HepG2 (cell line): Measurements from ENCODE around the gene PRKCE. TPM values are rescaled to one million over a fixed set of nuclear protein-coding genes. Genes with fewer than 3 reads are reported as not detected.

ENCODE experiments used
- AGO2 ChIP-seq: fragments of 200-400 bp; formaldehyde crosslinking; optimal IDR thresholded peaks from 2 replicates; pipeline ENCODE3; 2017; ENCODE audit warnings: mild to moderate bottlenecking, low read depth, low read length, moderate library complexity
- BRD4 ChIP-seq: sonication (generic); formaldehyde crosslinking; IDR thresholded peaks from 2 replicates; pipeline ENCODE4 v1.4.0; 2020; ENCODE audit warnings: missing genetic modification reagents
- CBX1 ChIP-seq: IDR thresholded peaks from one replicate; pipeline ENCODE4 v1.6.1; 2016; ENCODE audit warnings: antibody characterized with exemption, low read depth
- EEA1 ChIP-seq: sonication (generic); formaldehyde crosslinking; IDR thresholded peaks from 2 replicates; pipeline ENCODE4 v1.5.1; 2020; ENCODE audit warnings: mild to moderate bottlenecking, missing genetic modification reagents, borderline replicate concordance
- FUBP1 ChIP-seq: sonication (generic); formaldehyde crosslinking; IDR thresholded peaks from 2 replicates; pipeline ENCODE4 v1.5.1; 2020; ENCODE audit warnings: missing genetic modification reagents, mild to moderate bottlenecking, borderline replicate concordance
- NR2F1 ChIP-seq, 2 experiments: fragments of 450-650 bp in 1 of 2; formaldehyde crosslinking in 1 of 2; IDR thresholded peaks; 2 replicates each; pipeline versions ENCODE4 v1.5.0 to v1.6.1; 2016 to 2020; ENCODE audit warnings: mild to moderate bottlenecking in 1 of 2, missing compliant biosample characterization in 1 of 2, missing genetic modification reagents in 1 of 2, moderate library complexity in 1 of 2
- RARG ChIP-seq: sonication (generic); formaldehyde crosslinking; IDR thresholded peaks from 2 replicates; pipeline ENCODE4 v1.4.0; 2020; ENCODE audit warnings: low read depth, mild to moderate bottlenecking, missing genetic modification reagents
- SAFB2 ChIP-seq: sonication (generic); formaldehyde crosslinking; IDR thresholded peaks from 2 replicates; pipeline ENCODE4 v1.5.1; 2020; ENCODE audit warnings: missing genetic modification reagents, low read depth, mild to moderate bottlenecking, borderline replicate concordance
- SUZ12 ChIP-seq: fragments of 150-350 bp; IDR thresholded peaks from 2 replicates; pipeline ENCODE4 v1.6.1; 2014; ENCODE audit warnings: low read depth, low read length
- ZBTB2 ChIP-seq: sonication (generic); formaldehyde crosslinking; IDR thresholded peaks from 2 replicates; pipeline ENCODE4 v1.8.0; 2022; ENCODE audit warnings: low read depth, missing genetic modification reagents
- ZBTB3 ChIP-seq: sonication (generic); formaldehyde crosslinking; IDR thresholded peaks from 2 replicates; pipeline ENCODE4 v1.4.0; 2020; ENCODE audit warnings: low read depth, mild to moderate bottlenecking, moderate library complexity, missing genetic modification reagents, borderline replicate concordance
- ZNF589 ChIP-seq: sonication (generic); formaldehyde crosslinking; conservative IDR thresholded peaks from 2 replicates; pipeline ENCODE4 v1.8.0; 2022; ENCODE audit warnings: mild to moderate bottlenecking, moderate library complexity, missing genetic modification reagents
- ZNF639 ChIP-seq: conservative IDR thresholded peaks from 2 replicates; pipeline ENCODE4 v1.6.1; 2018; ENCODE audit warnings: missing genetic modification reagents
- polyA plus RNA-seq, 8 experiments: library from polyadenylated mRNA; depleted of rRNA in 3 of 8; stranded (reverse) in 7 of 8; unstranded in 1 of 8; fragments of >200 nt; fragmentation: Illumina TruSeq in 4 of 8; extraction: Trizol in 4 of 8; gene quantifications; 2 replicates each; pipeline versions ENCODE4 v1.2.1 to v1.2.3, GENCODE V29; 2011 to 2016; ENCODE audit warnings: low read depth in 4 of 8, missing spikeins in 1 of 8, mixed read lengths in 1 of 8; ENCODE audit not compliant: insufficient read depth in 1 of 8
- total RNA-seq, 5 experiments: library from RNA; depleted of rRNA; stranded (reverse); fragments of >200 nt; fragmentation: Illumina TruSeq; extraction: Trizol; gene quantifications; 2 replicates each; pipeline ENCODE4 v1.2.3, GENCODE V29; 2016; ENCODE audit warnings: low read depth in 1 of 5
- TF ChIP-seq, protein P1 (sequence below): sonication (generic); formaldehyde crosslinking; IDR thresholded peaks from 2 replicates; pipeline ENCODE4 v1.5.1; 2020; ENCODE audit warnings: missing genetic modification reagents, mild to moderate bottlenecking, borderline replicate concordance
- TF ChIP-seq, protein P2 (sequence below): IDR thresholded peaks from 2 replicates; pipeline ENCODE4 v1.6.1; 2012; ENCODE audit warnings: low read depth, low read length, improper control_type of control experiment
- TF ChIP-seq, protein P3 (sequence below): sonication (generic); formaldehyde crosslinking; IDR thresholded peaks from 2 replicates; pipeline ENCODE4 v1.4.0; 2020; ENCODE audit warnings: missing genetic modification reagents

PRKCE gene
- total and polyA plus RNA-seq, 2 of the 13 experiments (the other 11 are each of a cell fraction or from before 2014, with no cell fraction given) = 1.0 to 3.9 TPM

- TF ChIP-seq ZBTB2 = no peak
- TF ChIP-seq NR2F1 (CRISPR knock-in tag; IDR thresholded peaks at IDR 0.05) = no peak
- no peak for TF ChIP-seq BRD4 (CRISPR knock-in tag)
- TF ChIP-seq ZNF639 (CRISPR knock-in tag) = no peak
- TF ChIP-seq SAFB2 = peak; percentile 78; the same call in 1 of the 2 replicates
- TF ChIP-seq, protein P1, sequence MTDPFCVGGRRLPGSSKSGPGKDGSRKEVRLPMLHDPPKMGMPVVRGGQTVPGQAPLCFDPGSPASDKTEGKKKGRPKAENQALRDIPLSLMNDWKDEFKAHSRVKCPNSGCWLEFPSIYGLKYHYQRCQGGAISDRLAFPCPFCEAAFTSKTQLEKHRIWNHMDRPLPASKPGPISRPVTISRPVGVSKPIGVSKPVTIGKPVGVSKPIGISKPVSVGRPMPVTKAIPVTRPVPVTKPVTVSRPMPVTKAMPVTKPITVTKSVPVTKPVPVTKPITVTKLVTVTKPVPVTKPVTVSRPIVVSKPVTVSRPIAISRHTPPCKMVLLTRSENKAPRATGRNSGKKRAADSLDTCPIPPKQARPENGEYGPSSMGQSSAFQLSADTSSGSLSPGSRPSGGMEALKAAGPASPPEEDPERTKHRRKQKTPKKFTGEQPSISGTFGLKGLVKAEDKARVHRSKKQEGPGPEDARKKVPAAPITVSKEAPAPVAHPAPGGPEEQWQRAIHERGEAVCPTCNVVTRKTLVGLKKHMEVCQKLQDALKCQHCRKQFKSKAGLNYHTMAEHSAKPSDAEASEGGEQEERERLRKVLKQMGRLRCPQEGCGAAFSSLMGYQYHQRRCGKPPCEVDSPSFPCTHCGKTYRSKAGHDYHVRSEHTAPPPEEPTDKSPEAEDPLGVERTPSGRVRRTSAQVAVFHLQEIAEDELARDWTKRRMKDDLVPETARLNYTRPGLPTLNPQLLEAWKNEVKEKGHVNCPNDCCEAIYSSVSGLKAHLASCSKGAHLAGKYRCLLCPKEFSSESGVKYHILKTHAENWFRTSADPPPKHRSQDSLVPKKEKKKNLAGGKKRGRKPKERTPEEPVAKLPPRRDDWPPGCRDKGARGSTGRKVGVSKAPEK (CRISPR knock-in tag) = no peak
- no peak for TF ChIP-seq ZNF589 (CRISPR knock-in tag)
- TF ChIP-seq, protein P2, sequence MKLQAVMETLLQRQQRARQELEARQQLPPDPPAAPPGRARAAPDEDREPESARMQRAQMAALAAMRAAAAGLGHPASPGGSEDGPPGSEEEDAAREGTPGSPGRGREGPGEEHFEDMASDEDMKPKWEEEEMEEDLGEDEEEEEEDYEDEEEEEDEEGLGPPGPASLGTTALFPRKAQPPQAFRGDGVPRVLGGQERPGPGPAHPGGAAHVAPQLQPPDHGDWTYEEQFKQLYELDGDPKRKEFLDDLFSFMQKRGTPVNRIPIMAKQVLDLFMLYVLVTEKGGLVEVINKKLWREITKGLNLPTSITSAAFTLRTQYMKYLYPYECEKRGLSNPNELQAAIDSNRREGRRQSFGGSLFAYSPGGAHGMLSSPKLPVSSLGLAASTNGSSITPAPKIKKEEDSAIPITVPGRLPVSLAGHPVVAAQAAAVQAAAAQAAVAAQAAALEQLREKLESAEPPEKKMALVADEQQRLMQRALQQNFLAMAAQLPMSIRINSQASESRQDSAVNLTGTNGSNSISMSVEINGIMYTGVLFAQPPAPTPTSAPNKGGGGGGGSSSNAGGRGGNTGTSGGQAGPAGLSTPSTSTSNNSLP = no peak
- TF ChIP-seq ZBTB3 (CRISPR knock-in tag) = peak; percentile 74; the same call in 1 of the 2 replicates
- TF ChIP-seq FUBP1 (CRISPR knock-in tag) = no peak
- TF ChIP-seq, protein P3, sequence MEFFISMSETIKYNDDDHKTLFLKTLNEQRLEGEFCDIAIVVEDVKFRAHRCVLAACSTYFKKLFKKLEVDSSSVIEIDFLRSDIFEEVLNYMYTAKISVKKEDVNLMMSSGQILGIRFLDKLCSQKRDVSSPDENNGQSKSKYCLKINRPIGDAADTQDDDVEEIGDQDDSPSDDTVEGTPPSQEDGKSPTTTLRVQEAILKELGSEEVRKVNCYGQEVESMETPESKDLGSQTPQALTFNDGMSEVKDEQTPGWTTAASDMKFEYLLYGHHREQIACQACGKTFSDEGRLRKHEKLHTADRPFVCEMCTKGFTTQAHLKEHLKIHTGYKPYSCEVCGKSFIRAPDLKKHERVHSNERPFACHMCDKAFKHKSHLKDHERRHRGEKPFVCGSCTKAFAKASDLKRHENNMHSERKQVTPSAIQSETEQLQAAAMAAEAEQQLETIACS (CRISPR knock-in tag) = no peak
- TF ChIP-seq RARG (CRISPR knock-in tag) = no peak
- no peak for TF ChIP-seq CBX1
- TF ChIP-seq EEA1 (CRISPR knock-in tag) = peak; percentile 88; the same call in 1 of the 2 replicates
- TF ChIP-seq SUZ12 = no peak
- TF ChIP-seq AGO2 = no peak
Measured at GRCh38 chr2:45643543-45644542, 7.6 kb upstream of the PRKCE start (continued).
